Loucy (cell line): ENCODE data around the gene EFNA5.

Source experiments
- EZH2phosphoT487 ChIP-seq: fragments of 200-600 bp; IDR thresholded peaks from 2 replicates; pipeline ENCODE4 v1.6.1; 2018; ENCODE audit warnings: antibody characterized with exemption, mild to moderate bottlenecking, moderate library complexity, borderline replicate concordance
- TF ChIP-seq, protein P1 (sequence below): fragments of 200-600 bp; sonication (generic); conservative IDR thresholded peaks from 2 replicates; pipeline ENCODE4 v1.5.1; 2014; ENCODE audit warnings: mild to moderate bottlenecking, antibody characterized with exemption, low read length

DNA sequence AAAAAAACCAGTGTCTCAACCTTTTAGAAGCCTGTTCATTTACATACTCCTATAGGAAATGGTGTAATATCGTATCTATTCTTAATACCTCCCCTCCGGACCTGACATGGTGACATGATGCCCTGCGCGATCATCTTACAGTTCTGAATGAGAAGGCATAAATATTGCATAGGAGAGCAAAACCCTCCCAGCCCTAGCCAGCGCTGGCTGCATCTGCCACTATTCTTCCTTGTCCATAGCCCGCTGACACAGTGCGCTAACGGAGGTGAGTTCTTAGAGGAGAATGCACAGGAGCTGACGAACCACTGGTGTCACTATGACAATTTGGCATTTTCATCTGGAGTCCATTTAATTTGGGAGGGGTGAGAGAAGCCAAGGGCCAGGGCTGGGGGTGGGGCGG, 290.1 kb downstream of the EFNA5 start:
- TF ChIP-seq, protein P1, sequence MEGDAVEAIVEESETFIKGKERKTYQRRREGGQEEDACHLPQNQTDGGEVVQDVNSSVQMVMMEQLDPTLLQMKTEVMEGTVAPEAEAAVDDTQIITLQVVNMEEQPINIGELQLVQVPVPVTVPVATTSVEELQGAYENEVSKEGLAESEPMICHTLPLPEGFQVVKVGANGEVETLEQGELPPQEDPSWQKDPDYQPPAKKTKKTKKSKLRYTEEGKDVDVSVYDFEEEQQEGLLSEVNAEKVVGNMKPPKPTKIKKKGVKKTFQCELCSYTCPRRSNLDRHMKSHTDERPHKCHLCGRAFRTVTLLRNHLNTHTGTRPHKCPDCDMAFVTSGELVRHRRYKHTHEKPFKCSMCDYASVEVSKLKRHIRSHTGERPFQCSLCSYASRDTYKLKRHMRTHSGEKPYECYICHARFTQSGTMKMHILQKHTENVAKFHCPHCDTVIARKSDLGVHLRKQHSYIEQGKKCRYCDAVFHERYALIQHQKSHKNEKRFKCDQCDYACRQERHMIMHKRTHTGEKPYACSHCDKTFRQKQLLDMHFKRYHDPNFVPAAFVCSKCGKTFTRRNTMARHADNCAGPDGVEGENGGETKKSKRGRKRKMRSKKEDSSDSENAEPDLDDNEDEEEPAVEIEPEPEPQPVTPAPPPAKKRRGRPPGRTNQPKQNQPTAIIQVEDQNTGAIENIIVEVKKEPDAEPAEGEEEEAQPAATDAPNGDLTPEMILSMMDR: no peak
- no peak for TF ChIP-seq EZH2phosphoT487
